GM10248 (cell line): ENCODE results near the gene KDM2A.
A peak's percentile ranks its signal among the peaks of the same experiment; 100 is the strongest.
"Not testable (repeated sequence)": the region's sequence is repeated elsewhere in the genome, so short reads cannot be mapped to it uniquely, and the experiment has no call there.

Experiments
- CTCF ChIA-PET: fragments of 300-600 bp; sonication (Branson Sonifier 250); formaldehyde crosslinking; extraction: SDS; loops from one replicate; lab custom pipeline; 2021; ENCODE audit warnings: antibody characterized with exemption; lab: Yijun Ruan, JAX
- POLR2A ChIA-PET: fragments of 350-650 bp; sonication (Branson Sonifier 250); formaldehyde crosslinking; extraction: SDS; loops from one replicate; lab custom pipeline; 2020; ENCODE audit warnings: antibody characterized with exemption; lab: Yijun Ruan, JAX
- DNase-seq: peaks from one replicate; pipeline ENCODE4 v3.0.0; 2012; ENCODE audit errors: extremely low spot score
- TF ChIP-seq, protein P1 (sequence below): IDR thresholded peaks from 2 replicates; pipeline ENCODE4 v1.5.1; 2012; ENCODE audit warnings: mild to moderate bottlenecking, low read depth; ENCODE audit errors: extremely low read depth, missing control alignments, control extremely low read depth

Gene KDM2A

DNA sequence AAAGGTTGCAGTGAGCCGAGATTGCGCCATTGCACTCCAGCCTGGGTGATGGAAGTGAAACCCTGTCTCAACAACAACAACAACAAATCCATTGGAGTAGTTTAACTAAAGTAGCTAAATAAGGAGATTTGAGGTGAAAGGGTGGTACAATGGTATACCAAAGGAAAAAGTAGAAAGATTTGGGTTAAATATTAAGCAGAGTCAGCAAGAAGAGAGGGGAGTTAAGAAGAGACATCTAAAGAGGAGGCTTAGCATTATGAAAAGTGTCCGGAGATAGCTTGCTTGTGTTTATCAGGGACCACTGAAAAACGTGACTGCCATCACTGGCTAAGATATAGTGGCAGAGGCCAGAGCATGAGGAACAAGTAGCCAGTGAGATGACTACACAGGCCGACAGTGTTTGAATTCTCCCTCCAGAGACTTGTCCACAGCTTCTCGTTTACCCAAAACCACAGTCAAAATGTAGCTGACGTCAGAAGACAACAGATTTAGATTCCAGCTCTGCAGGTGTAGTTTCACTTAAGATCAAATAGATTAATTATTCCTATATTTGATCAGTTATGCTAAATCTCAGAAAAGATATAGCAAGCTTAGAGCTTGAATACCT is 114.6 kb downstream of the KDM2A start:
- POLR2A ChIA-PET, result no interaction called here
- TF ChIP-seq, protein P1, sequence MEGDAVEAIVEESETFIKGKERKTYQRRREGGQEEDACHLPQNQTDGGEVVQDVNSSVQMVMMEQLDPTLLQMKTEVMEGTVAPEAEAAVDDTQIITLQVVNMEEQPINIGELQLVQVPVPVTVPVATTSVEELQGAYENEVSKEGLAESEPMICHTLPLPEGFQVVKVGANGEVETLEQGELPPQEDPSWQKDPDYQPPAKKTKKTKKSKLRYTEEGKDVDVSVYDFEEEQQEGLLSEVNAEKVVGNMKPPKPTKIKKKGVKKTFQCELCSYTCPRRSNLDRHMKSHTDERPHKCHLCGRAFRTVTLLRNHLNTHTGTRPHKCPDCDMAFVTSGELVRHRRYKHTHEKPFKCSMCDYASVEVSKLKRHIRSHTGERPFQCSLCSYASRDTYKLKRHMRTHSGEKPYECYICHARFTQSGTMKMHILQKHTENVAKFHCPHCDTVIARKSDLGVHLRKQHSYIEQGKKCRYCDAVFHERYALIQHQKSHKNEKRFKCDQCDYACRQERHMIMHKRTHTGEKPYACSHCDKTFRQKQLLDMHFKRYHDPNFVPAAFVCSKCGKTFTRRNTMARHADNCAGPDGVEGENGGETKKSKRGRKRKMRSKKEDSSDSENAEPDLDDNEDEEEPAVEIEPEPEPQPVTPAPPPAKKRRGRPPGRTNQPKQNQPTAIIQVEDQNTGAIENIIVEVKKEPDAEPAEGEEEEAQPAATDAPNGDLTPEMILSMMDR, result no peak
- CTCF ChIA-PET, result interaction anchor here (1.0 to 2.1 kb wide), 9 partner anchors 14 to 151 kb away, joined by 3 to 7 read pairs (median 3); partner anchors contain the start of gene POLD4
- no peak for DNase-seq

DNA sequence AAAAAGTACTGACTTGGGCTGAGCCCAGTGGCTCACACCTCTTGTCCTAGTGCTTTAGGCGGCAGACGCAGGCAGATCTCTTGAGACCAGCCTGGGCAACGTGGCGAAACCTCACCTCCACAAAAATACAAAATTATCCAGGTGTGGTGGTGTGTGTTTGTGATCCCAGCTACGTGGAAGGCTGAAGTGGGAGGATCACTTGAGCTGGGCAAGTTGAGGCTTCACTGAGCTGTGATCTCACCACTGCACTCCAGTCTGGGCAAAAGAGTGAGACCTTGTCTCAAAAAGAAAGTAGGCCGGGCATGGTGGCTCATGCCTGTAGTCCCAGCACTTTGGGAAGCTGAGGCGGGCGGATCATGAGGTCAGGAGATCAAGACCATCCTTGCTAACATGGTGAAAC is 115.5 kb downstream of the KDM2A start:
- ChIA-PET POLR2A (interaction anchor here (0.5 kb wide), 1 partner anchor 1346 kb away, joined by 5 read pairs; the partner anchor contains the start of gene FIBP), CTCF (interaction anchor here (1.0 to 2.1 kb wide), 3 partner anchors 28 to 83 kb away, joined by 3 to 7 read pairs (median 4); no protein-coding TSS in a partner anchor)
- not testable (repeated sequence) for DNase-seq

DNA sequence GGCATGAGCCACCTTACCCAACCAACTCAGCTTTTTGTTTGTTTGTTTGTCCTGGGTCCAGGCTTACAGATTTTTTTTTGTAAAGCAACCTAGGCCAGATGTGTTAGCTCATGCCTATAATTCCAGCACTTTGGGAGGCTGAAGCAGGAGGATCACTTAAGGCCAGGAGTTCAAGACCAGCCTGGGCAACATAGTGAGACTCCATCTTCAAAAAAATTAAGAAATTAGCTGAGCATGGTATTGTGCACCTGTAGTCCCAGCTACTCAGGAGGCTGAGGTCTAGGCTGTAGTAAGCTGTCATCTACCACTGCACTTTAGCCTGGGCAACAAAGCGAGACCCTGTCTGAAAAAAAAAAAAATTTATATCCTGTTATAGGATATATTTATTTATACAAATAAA is 118.5 kb downstream of the KDM2A start:
- CTCF ChIA-PET, result interaction anchor here (1.1 to 2.3 kb wide), 2 partner anchors 142 to 155 kb away, joined by 3 to 6 read pairs; no protein-coding TSS in a partner anchor
- no peak for DNase-seq
- TF ChIP-seq, protein P1, result no peak
- POLR2A ChIA-PET, result no interaction called here

DNA sequence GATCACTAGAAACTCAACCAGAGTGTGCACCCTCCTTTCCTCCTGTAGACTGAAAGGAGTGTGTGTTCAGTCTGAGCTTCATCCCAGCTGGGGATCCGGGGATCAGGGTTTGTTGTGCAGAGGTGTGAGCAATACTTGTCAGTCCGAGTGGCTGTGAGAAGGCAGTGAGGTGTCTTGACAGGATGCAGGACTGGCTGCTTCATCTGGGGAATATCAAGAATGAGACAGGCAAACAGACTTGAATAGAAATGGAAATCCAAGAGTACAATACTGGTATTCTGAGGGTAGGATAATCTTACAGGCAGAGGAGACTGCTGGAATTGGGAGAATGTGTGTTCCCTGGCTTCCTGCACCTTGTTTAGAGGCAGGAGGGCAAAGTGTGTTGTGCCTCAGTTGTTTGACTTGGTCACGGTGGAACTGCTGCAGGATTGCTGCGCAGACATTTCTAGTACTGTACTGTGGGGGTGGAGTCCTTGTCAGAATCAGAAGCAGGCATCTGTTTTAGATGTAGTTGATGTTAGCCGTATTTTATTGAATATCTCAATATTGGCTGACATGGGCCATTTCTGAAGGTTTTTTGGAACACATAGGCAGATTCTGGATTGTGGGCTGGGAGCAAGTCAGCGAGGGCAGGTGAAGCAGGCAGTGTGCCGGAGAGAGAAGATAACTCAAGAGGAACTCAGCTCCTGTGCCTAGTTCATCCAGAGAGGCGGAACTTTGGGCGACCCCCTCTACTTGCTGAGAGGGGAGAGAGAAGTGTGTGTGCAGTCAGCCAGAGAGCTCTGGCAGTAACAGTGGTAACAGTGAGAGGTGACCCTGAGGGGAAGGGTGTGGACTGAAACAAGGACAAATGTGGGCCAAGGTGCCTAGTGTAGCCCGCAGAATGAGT is 120.1 kb downstream of the KDM2A start:
- TF ChIP-seq, protein P1, result no peak
- no peak for DNase-seq

DNA sequence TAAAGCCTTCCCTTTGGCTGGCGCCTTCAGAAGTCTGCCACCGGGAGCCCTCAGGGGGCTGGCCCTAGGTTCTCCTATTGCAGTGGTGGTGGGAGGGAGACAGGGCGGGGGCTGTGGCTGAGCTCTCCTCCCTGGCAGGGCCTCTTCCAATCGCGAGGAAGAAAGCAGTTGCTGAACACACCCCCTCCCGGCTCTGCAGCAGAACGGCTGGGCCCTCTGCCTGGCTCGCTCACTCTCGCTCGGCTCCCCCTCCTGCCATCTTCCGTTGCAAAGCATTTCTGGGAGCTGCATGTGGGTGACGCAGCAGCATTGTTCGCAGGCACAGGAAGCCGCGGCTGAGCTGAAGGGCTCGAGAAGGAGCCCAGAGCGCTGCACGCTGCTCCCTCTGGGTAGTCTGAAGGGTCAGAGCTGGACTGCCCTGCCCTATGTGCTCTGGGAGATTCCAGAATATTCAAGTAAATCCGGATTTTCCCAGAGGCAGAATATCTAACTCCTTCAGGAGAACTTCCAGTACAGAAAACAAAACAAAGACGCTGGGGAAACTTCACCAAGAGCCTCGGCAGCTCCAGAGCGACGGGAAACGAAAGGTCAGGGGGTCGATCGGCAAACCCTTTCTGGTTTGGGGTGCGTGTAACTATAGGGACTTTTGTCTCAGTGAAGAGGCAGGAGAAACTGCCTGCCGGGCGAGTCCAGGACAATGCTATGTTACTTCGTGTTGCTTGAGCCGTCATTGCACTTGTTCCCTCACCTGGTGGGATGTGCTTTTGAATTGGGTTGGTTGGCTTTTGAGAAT is 120.9 kb downstream of the KDM2A start:
- ChIA-PET POLR2A (interaction anchor here (0.5 to 1.6 kb wide), 12 partner anchors 9 to 162 kb away, joined by 3 to 12 read pairs (median 4); partner anchors contain the start of genes ANKRD13D, KDM2A, POLD4 and PPP1CA), CTCF (interaction anchor here (0.8 to 2.6 kb wide), 18 partner anchors 10 to 188 kb away, joined by 3 to 16 read pairs (median 4); partner anchors contain the start of gene POLD4)
- peak; percentile 91 for DNase-seq
- TF ChIP-seq, protein P1, result peak; percentile 13

More for the DNA sequence above, 120.1 kb downstream of the KDM2A start:
- ChIA-PET POLR2A (interaction anchor here (0.6 to 1.6 kb wide), 10 partner anchors 10 to 162 kb away, joined by 3 to 12 read pairs (median 4); partner anchors contain the start of genes ANKRD13D, KDM2A, PPP1CA and RAD9A), CTCF (interaction anchor here (0.8 to 2.6 kb wide), 17 partner anchors 11 to 187 kb away, joined by 3 to 16 read pairs (median 4); partner anchors contain the start of gene POLD4)
